Neural progenitor cell (in vitro differentiated cells): ENCODE measurements around the gene SLAIN1. TPM values are rescaled to one million over a fixed set of nuclear protein-coding genes. Genes with fewer than 3 reads are reported as not detected.

Source experiments
- DNase-seq: peaks from one replicate; pipeline ENCODE4 v3.0.0-alpha.2; 2016; ENCODE audit warnings: low spot score
- H2AFZ ChIP-seq: fragments of 200-600 bp; sonication (generic); replicated peaks from 2 replicates; pipeline ENCODE4 v1.6.1; 2016; ENCODE audit warnings: antibody characterized with exemption
- H3F3A ChIP-seq: fragments of 200-600 bp; sonication (generic); 2 replicates; pipeline ENCODE4 v1.6.1; 2016; ENCODE audit warnings: antibody characterized with exemption, low read depth
- H3K27ac ChIP-seq: fragments of 200-600 bp; sonication (generic); 2 replicates; pipeline ENCODE4 v1.5.1; 2016; ENCODE audit warnings: mild to moderate bottlenecking
- H3K27me3 ChIP-seq: fragments of 200-600 bp; sonication (generic); 2 replicates; pipeline ENCODE4 v1.6.1; 2016; ENCODE audit warnings: mild to moderate bottlenecking, moderate library complexity
- H3K36me3 ChIP-seq: fragments of 200-600 bp; sonication (generic); 2 replicates; pipeline ENCODE4 v1.5.1; 2016
- H3K4me1 ChIP-seq: fragments of 200-600 bp; sonication (generic); 2 replicates; pipeline ENCODE4 v1.6.1; 2016; ENCODE audit warnings: mixed run types
- H3K4me2 ChIP-seq: fragments of 200-600 bp; sonication (generic); 2 replicates; pipeline ENCODE4 v1.6.1; 2016
- H3K4me3 ChIP-seq: fragments of 200-600 bp; sonication (generic); 2 replicates; pipeline ENCODE4 v1.5.1; 2016
- H3K79me2 ChIP-seq: fragments of 200-600 bp; sonication (generic); 2 replicates; pipeline ENCODE4 v1.6.1; 2016; ENCODE audit warnings: low read depth
- H3K9ac ChIP-seq: fragments of 200-600 bp; sonication (generic); 2 replicates; pipeline ENCODE4 v1.6.1; 2016
- H3K9me3 ChIP-seq: fragments of 200-600 bp; sonication (generic); 2 replicates; pipeline ENCODE4 v1.5.1; 2016; ENCODE audit warnings: low read depth
- H4K20me1 ChIP-seq: fragments of 200-600 bp; sonication (generic); 2 replicates; pipeline ENCODE4 v1.6.1; 2016; ENCODE audit warnings: low read depth
- H3K27ac Mint-ChIP-seq: 3 replicates; pipeline ENCODE4 v1.8.0; 2021; ENCODE audit warnings: mixed read lengths
- H3K27me3 Mint-ChIP-seq: 2 replicates; pipeline ENCODE4 v1.8.0; 2022; ENCODE audit warnings: low read depth, mild to moderate bottlenecking, inconsistent platforms, moderate library complexity, mixed read lengths; ENCODE audit not compliant: insufficient read depth
- H3K36me3 Mint-ChIP-seq: 3 replicates; pipeline ENCODE4 v1.8.0; 2021; ENCODE audit warnings: mixed read lengths
- H3K4me1 Mint-ChIP-seq: 3 replicates; pipeline ENCODE4 v1.8.0; 2021; ENCODE audit warnings: mixed read lengths
- H3K4me3 Mint-ChIP-seq: 3 replicates; pipeline ENCODE4 v1.8.0; 2021; ENCODE audit warnings: mild to moderate bottlenecking, moderate library complexity, mixed read lengths
- H3K9me3 Mint-ChIP-seq: 3 replicates; pipeline ENCODE4 v1.8.0; 2020; ENCODE audit warnings: mixed read lengths
- CTCF ChIP-seq: fragments of 200-600 bp; sonication (generic); IDR thresholded peaks from 2 replicates; pipeline ENCODE4 v1.5.1; 2017; ENCODE audit warnings: antibody characterized with exemption, mild to moderate bottlenecking
- EZH2 ChIP-seq: fragments of 200-600 bp; sonication (generic); IDR thresholded peaks from 2 replicates; pipeline ENCODE4 v1.6.1; 2017; ENCODE audit warnings: antibody characterized with exemption, mild to moderate bottlenecking, moderate library complexity
- EZH2phosphoT487 ChIP-seq: fragments of 200-600 bp; sonication (generic); IDR thresholded peaks from 2 replicates; pipeline ENCODE4 v1.6.1; 2017; ENCODE audit warnings: antibody characterized with exemption
- total RNA-seq: library from RNA; depleted of rRNA; stranded (reverse); fragments of >200 nt; gene quantifications from 2 replicates; pipeline ENCODE4 v1.2.3, GENCODE V29; 2015; ENCODE audit warnings: low replicate concordance

Gene SLAIN1
- total RNA-seq, 1 donor from 2014 or later = 87.2 TPM

DNA sequence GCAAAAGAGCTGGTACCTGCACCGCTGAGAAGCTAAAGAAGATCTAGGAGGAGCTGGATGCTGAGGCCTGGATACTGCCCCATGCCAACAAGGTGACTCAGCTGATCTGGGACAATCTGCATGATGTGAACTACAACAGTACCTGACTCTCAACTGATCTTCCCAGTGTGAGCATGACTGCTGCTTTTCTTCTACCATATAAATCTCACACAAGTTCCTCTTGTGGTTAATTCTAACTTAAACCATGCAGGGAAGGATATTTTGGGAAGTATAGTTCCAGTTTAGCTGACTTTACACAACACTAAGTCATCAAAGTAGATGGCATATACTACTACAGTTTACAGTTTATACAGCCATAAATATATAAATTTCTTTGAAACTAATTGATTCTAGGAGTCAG, 91.9 kb downstream of the SLAIN1 start:
- H3K79me2 ChIP-seq = no peaks in the 10 kb centered on the region
- H3K27me3 Mint-ChIP-seq = peaks cover 2% of the 10 kb centered on the region
- H4K20me1 ChIP-seq = no peaks in the 10 kb centered on the region
- peaks cover 21% of the 10 kb centered on the region for H3K36me3 Mint-ChIP-seq
- H3K27me3 ChIP-seq = peaks cover 12% of the 10 kb centered on the region
- H3K36me3 ChIP-seq = no peaks in the 10 kb centered on the region
- H3K4me2 ChIP-seq = no peak overlapping the region
- no peak for TF ChIP-seq EZH2
- TF ChIP-seq EZH2phosphoT487 = no peak
- TF ChIP-seq CTCF = no peak
- no peak overlapping the region for H2AFZ ChIP-seq
- no peak overlapping the region for H3K4me3 Mint-ChIP-seq
- peaks cover 8% of the 10 kb centered on the region for H3K4me1 ChIP-seq
- no peaks in the 10 kb centered on the region for H3K9me3 ChIP-seq
- DNase-seq = no peak
- no peak overlapping the region for H3K4me3 ChIP-seq
- peaks cover 10% of the 10 kb centered on the region for H3K4me1 Mint-ChIP-seq
- peak overlapping the region; percentile 5 for H3K27ac Mint-ChIP-seq
- H3K9me3 Mint-ChIP-seq = peaks cover 43% of the 10 kb centered on the region
- peaks cover 12% of the 10 kb centered on the region for H3F3A ChIP-seq
- H3K27ac ChIP-seq = no peak overlapping the region
- H3K9ac ChIP-seq = no peak overlapping the region

DNA sequence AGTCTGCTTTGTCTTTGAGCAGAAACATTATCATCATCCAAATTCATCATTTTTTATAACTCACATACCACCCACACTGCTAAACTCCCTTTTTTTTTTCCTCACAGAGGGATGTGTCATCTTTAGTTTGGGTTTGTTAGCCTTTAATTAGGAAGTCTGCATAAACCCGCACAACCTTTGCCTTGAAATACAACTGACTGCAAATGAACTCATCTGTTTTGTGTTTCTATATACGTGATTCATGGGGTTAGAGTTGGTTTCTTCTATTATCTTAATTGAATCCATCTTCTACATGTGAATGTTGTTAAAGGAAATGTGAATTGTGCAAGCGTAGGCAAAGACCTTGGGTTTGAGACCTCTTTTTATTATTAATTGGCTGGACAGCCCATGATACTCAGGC, 102.7 kb downstream of the SLAIN1 start:
- no peak overlapping the region for H3K27ac ChIP-seq
- H3K9me3 ChIP-seq = no peaks in the 10 kb centered on the region
- H3K27me3 ChIP-seq = no peaks in the 10 kb centered on the region
- no peaks in the 10 kb centered on the region for H3K36me3 ChIP-seq
- no peak overlapping the region for H2AFZ ChIP-seq
- no peak overlapping the region for H3K4me2 ChIP-seq
- DNase-seq = no peak
- H4K20me1 ChIP-seq = no peaks in the 10 kb centered on the region
- H3K79me2 ChIP-seq = no peaks in the 10 kb centered on the region
- Mint-ChIP-seq H3K27ac (no peak overlapping the region), H3K4me3 (no peak overlapping the region), H3K4me1 (peaks cover 3% of the 10 kb centered on the region), H3K27me3 (no peaks in the 10 kb centered on the region), H3K36me3 (no peaks in the 10 kb centered on the region), H3K9me3 (peaks cover 6% of the 10 kb centered on the region)
- no peak overlapping the region for H3K9ac ChIP-seq
- TF ChIP-seq EZH2 (no peak), EZH2phosphoT487 (no peak), CTCF (no peak)
- no peaks in the 10 kb centered on the region for H3K4me1 ChIP-seq
- H3F3A ChIP-seq = no peaks in the 10 kb centered on the region
- H3K4me3 ChIP-seq = no peak overlapping the region

DNA sequence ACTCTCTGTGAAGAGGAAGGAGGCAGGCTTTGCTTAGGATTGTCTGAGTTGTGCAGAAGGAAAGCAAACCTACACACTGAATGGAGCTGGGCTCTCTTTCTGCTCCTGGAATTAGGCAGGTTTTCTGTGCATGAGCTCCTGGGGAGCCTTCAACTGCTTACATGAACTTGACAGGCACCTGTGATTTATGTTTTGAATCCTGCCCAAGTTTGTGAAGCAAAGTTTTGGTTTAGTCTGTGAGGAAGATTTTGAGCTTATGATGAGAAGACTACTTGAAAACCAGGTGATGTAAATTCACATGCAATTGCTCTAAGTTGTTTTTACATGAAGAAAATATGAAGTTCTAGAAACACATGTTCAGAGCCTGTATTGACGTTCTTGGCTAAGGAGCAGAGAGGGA, 109.0 kb downstream of the SLAIN1 start:
- Mint-ChIP-seq H3K9me3 (peaks cover 15% of the 10 kb centered on the region), H3K4me1 (no peaks in the 10 kb centered on the region), H3K4me3 (no peak overlapping the region), H3K36me3 (no peaks in the 10 kb centered on the region), H3K27ac (no peak overlapping the region), H3K27me3 (no peaks in the 10 kb centered on the region)
- Histone ChIP-seq H3K27ac (no peak overlapping the region), H3K4me3 (no peak overlapping the region), H3K4me2 (no peak overlapping the region), H2AFZ (no peak overlapping the region), H3F3A (no peaks in the 10 kb centered on the region), H3K27me3 (no peaks in the 10 kb centered on the region), H3K36me3 (no peaks in the 10 kb centered on the region), H3K79me2 (no peaks in the 10 kb centered on the region), H3K9ac (no peak overlapping the region), H3K9me3 (no peaks in the 10 kb centered on the region), H4K20me1 (no peaks in the 10 kb centered on the region), H3K4me1 (no peaks in the 10 kb centered on the region)
- no peak for DNase-seq
- TF ChIP-seq EZH2 = no peak
- TF ChIP-seq EZH2phosphoT487 = no peak
- no peak for TF ChIP-seq CTCF
